ENCODE measurements around the gene KRTAP5-1.
"Not testable (repeated sequence)": the region's sequence is repeated elsewhere in the genome, so short reads cannot be mapped to it uniquely, and the experiment has no call there.

DNA sequence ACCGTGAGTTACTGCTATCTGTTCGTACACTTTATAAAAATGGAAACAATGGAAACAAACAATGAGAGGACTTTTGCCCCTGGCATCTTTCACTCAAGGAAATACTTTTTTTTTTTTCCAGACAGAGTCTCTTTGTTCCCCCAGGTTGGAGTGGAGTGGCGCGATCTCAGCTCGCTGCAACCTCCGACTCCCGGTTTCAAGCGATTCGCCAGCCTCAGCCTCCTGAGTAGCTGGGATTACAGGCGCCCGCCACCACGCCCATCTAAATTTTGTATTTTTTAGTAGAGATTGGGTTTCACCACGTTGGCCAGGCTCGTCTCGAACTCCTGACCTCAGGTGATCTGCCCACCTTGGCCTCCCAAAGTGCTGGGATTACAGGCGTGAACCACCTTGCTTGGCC is 9.3 kb downstream of the KRTAP5-1 start:
- TF ChIP-seq, protein P1, sequence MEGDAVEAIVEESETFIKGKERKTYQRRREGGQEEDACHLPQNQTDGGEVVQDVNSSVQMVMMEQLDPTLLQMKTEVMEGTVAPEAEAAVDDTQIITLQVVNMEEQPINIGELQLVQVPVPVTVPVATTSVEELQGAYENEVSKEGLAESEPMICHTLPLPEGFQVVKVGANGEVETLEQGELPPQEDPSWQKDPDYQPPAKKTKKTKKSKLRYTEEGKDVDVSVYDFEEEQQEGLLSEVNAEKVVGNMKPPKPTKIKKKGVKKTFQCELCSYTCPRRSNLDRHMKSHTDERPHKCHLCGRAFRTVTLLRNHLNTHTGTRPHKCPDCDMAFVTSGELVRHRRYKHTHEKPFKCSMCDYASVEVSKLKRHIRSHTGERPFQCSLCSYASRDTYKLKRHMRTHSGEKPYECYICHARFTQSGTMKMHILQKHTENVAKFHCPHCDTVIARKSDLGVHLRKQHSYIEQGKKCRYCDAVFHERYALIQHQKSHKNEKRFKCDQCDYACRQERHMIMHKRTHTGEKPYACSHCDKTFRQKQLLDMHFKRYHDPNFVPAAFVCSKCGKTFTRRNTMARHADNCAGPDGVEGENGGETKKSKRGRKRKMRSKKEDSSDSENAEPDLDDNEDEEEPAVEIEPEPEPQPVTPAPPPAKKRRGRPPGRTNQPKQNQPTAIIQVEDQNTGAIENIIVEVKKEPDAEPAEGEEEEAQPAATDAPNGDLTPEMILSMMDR (IDR thresholded peaks at IDR 0.05): not testable (repeated sequence)
- not testable (repeated sequence) for TF ChIP-seq EP300, POLR2A, POLR2AphosphoS5 (IDR thresholded peaks at IDR 0.05)

All from sigmoid colon (tissue), 4 donors.